Right lobe of liver (tissue), 6 donors: ENCODE results near the gene SYNRG. TPM values are rescaled to one million over a fixed set of nuclear protein-coding genes. Genes with fewer than 3 reads are reported as not detected.
A peak's percentile ranks its signal among the peaks of the same experiment; 100 is the strongest.

Experiments
- ATAC-seq, 4 donors: fragments of 200-7000 bp; cut with Tn5 transposase; one replicate each; pipeline ENCODE4 v1.9.1; 2020; ENCODE audit warnings: mild to moderate bottlenecking in 4 of 4, moderate library complexity in 4 of 4
- DNase-seq, 3 donors: peaks; one replicate each; pipeline ENCODE4 v3.0.0-alpha.2; 2020
- H3K27ac ChIP-seq, 3 donors: fragments of 200-600 bp; one replicate each; pipeline ENCODE4 v1.8.0; 2022
- H3K27me3 ChIP-seq, 2 donors: fragments of 200-600 bp; one replicate each; pipeline ENCODE4 v1.8.0; 2022
- H3K36me3 ChIP-seq, 4 donors: fragments of 200-600 bp; sonication (generic) in 1 of 4; one replicate each; pipeline versions ENCODE4 v1.5.1 to v1.8.0; 2017 to 2022; ENCODE audit warnings: control low read depth in 1 of 4
- H3K4me1 ChIP-seq, 4 donors: fragments of 200-600 bp; sonication (generic) in 1 of 4; one replicate each; pipeline versions ENCODE4 v1.5.1 to v1.8.0; 2017 to 2022; ENCODE audit warnings: control low read depth in 1 of 4
- H3K4me3 ChIP-seq, 3 donors: fragments of 200-600 bp; one replicate each; pipeline ENCODE4 v1.8.0; 2022
- H3K9me3 ChIP-seq, 4 donors: fragments of 200-600 bp; sonication (generic) in 1 of 4; one replicate each; pipeline versions ENCODE4 v1.5.1 to v1.8.0; 2017 to 2022; ENCODE audit warnings: control low read depth in 1 of 4
- POLR2A ChIP-seq: fragments of 450-650 bp; IDR thresholded peaks from one replicate; pipeline ENCODE4 v1.6.1; 2017; ENCODE audit warnings: antibody characterized with exemption, mild to moderate bottlenecking
- WGBS: methylation state at CpG from one replicate; pipeline ENCODE4 v1.1.6; 2018; ENCODE audit warnings: low coverage, low lambda C conversion rate; ENCODE audit not compliant: insufficient coverage; ENCODE audit errors: missing lambda C conversion rate; 5-methylcytosine and 5-hydroxymethylcytosine counted together
- intact Hi-C, 2 donors: fragments of 100-400 bp; cut with DNase I; formaldehyde crosslinking; loops; one replicate each; pipeline versions ENCODE4 v1.11.2 to v1.14.1; 2022
- total RNA-seq, 6 experiments: library from RNA; depleted of rRNA in 2 of 6; stranded (reverse); fragments of >200 nt in 2 of 6; fragmentation: NEBNext Ultra II Directional in 3 of 6; extraction: Animal tissue kit (Norgen Biotek cat#: 25700) in 3 of 6; gene quantifications; one replicate each; pipeline versions ENCODE4 v1.1.0 to v1.2.4, GENCODE V29; 2016 to 2023
- TF ChIP-seq, protein P1 (sequence below), 4 donors: fragments of 200-600 bp in 3 of 4; fragments of 450-650 bp in 1 of 4; IDR thresholded peaks; one replicate each; pipeline versions ENCODE4 v1.5.1 to v1.8.0; 2016 to 2022; ENCODE audit warnings: antibody characterized with exemption in 4 of 4, mild to moderate bottlenecking in 2 of 4
- donor health status: DM: no; HTN: yes; CAD: no.
- donor health status: DM: no; HTN: no; CAD: no.
- donor health status: DM: no; HTN: no; CAD: no.
- donor health status: DM: no; HTN: yes; CAD: no.
- donor health status: DM: no; HTN: yes; CAD: no.

SYNRG gene
- total RNA-seq, 6 experiments from 2014 or later: 9.0 to 16.2 (median 15.0) TPM

DNA sequence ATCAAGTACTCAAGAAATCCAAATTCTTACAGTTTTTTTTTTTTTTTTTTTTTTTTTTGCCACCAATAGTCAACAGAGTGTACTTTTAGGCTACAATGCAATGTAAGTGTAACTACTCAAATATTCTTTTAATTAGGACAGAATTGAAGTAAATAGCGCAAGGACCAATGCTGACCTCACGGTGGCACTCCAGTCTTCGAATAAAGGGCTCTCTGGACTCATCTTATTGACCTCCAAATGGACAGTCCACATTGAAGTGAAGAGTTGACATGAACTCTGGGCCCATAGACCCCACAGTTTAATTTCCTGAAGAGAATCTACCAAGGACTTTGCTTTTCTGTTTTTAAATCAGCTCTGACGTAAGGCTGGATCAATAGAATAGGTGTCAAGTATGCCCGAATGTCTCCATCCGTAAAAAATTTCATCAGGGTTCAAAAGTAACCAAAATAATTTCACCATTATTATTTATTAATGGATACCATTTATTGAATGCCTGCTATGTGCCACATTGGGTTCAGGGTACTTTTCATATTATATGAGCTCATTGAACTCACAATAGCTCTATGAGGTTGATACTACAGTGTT lies 41.3 kb upstream of the SYNRG start:
- 15% methylated on average over 6 of the region's 6 CpGs for WGBS
- no peak for TF ChIP-seq POLR2A
- TF ChIP-seq, protein P1, sequence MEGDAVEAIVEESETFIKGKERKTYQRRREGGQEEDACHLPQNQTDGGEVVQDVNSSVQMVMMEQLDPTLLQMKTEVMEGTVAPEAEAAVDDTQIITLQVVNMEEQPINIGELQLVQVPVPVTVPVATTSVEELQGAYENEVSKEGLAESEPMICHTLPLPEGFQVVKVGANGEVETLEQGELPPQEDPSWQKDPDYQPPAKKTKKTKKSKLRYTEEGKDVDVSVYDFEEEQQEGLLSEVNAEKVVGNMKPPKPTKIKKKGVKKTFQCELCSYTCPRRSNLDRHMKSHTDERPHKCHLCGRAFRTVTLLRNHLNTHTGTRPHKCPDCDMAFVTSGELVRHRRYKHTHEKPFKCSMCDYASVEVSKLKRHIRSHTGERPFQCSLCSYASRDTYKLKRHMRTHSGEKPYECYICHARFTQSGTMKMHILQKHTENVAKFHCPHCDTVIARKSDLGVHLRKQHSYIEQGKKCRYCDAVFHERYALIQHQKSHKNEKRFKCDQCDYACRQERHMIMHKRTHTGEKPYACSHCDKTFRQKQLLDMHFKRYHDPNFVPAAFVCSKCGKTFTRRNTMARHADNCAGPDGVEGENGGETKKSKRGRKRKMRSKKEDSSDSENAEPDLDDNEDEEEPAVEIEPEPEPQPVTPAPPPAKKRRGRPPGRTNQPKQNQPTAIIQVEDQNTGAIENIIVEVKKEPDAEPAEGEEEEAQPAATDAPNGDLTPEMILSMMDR (IDR thresholded peaks at IDR 0.05): peak; percentile 46 to 62 (median 53)
- DNase-seq (peak in 1 of 3 donors; percentile 52), ATAC-seq (peak; percentile 89 to 92 (median 92))
- Histone ChIP-seq H3K4me1 (no peaks in the 10 kb centered on the region), H3K9me3 (no peaks in the 10 kb centered on the region), H3K36me3 (no peaks in the 10 kb centered on the region), H3K4me3 (no peak overlapping the region), H3K27me3 (no peaks in the 10 kb centered on the region), H3K27ac (no peak overlapping the region)
- intact Hi-C loops: loop anchor here in 1 of 2 donors (10.0 kb wide), 1 partner anchor 124 kb away; no protein-coding TSS in a partner anchor

DNA sequence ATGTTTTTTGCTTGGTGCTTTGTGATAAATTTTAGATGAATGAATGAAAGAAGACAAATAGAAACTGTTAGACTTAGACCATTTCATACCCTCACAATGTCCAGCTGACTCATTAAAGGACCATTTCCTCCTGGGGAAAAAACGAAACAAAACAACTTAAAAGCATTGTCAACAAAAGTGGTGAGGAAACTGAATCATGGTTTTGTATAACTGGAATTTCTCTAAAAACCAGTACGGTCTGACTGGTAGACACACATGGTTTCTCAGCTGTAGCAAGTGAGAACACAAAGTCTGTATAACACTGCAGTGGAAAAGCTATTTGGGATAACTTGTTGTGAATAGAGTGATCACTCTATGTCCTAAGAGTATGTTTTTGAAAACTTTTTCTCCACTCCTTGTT lies 39.3 kb upstream of the SYNRG start:
- intact Hi-C loops: no loop called here
- H3K27me3 ChIP-seq: no peaks in the 10 kb centered on the region
- no peaks in the 10 kb centered on the region for H3K36me3 ChIP-seq
- DNase-seq (no peak), ATAC-seq (peak in 2 of 4 donors; percentile 24 to 40)
- no peak overlapping the region for H3K27ac ChIP-seq
- 15% methylated on average over 2 of the region's 2 CpGs for WGBS
- no peaks in the 10 kb centered on the region for H3K9me3 ChIP-seq
- H3K4me3 ChIP-seq: no peak overlapping the region
- TF ChIP-seq, protein P1 (IDR thresholded peaks at IDR 0.05): no peak
- TF ChIP-seq POLR2A: no peak
- peaks cover 0 to 4% (median 2%) of the 10 kb centered on the region in 4 donors for H3K4me1 ChIP-seq

DNA sequence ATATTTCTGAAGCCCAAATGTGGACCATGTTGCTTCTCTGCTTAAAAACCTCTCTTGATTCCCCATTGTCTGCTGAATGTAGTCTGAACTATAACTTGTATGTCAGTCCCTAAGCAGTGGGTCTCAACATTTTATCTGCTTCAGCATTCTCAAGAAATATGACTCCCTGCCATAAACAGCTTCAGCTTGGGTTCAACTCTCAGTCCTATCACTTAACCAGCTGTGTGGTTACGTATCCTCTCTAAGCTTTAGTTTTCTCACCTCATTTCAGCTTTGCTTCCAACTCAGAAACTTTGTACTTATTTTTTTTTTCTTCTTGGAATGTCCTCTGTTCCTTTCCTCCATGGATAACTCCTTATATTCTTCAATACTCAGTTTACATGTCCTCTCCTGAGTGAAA lies 38.6 kb upstream of the SYNRG start:
- WGBS: 72% methylated on average over 1 of the region's 1 CpG
- intact Hi-C loops: no loop called here
- Histone ChIP-seq H3K36me3 (no peaks in the 10 kb centered on the region), H3K4me1 (peaks cover 0 to 4% (median 2%) of the 10 kb centered on the region in 4 donors), H3K27me3 (no peaks in the 10 kb centered on the region), H3K4me3 (no peak overlapping the region), H3K27ac (no peak overlapping the region), H3K9me3 (no peaks in the 10 kb centered on the region)
- ATAC-seq: no peak
- DNase-seq: no peak
- TF ChIP-seq POLR2A: no peak
- TF ChIP-seq, protein P1 (IDR thresholded peaks at IDR 0.05): no peak

DNA sequence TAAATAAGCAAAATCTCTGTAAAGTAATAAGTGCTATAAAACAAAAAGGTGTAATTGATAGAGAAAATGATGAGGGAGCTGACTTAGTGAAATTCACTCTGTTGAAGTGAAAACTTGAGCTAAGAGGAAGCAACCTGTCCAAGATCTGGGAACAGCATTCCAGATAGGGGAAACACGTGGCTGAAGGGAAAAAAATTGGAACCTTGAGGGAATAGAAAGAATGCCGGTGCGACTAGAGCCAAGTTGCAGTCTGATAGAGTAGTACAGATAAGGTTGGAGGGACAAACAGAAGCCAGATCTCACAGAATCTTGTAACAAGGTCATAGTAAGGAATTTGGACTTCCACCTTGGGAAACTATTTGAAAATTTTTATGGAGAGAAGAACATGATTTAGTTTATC lies 34.7 kb upstream of the SYNRG start:
- ATAC-seq (no peak), DNase-seq (no peak)
- H3K36me3 ChIP-seq: peaks cover 0 to 19% (median 0%) of the 10 kb centered on the region in 4 donors
- H3K27ac ChIP-seq: peak overlapping the region in 1 of 3 donors; percentile 75
- TF ChIP-seq, protein P1 (IDR thresholded peaks at IDR 0.05): no peak
- no peak for TF ChIP-seq POLR2A
- no peaks in the 10 kb centered on the region for H3K9me3 ChIP-seq
- peak overlapping the region in 1 of 3 donors; percentile 82 for H3K4me3 ChIP-seq
- H3K27me3 ChIP-seq: no peaks in the 10 kb centered on the region
- H3K4me1 ChIP-seq: peaks cover 0 to 15% (median 7%) of the 10 kb centered on the region in 4 donors
- 0% methylated on average over 3 of the region's 3 CpGs for WGBS
- intact Hi-C loops: no loop called here
